Left lung (tissue), 10 donors: ENCODE results near the gene EPHB2. TPM values are rescaled to one million over a fixed set of nuclear protein-coding genes. Genes with fewer than 3 reads are reported as not detected.
A peak's percentile ranks its signal among the peaks of the same experiment; 100 is the strongest.

ENCODE experiments used
- ATAC-seq: fragments of 200-7000 bp; cut with Tn5 transposase; one replicate; pipeline ENCODE4 v1.9.1; 2020; ENCODE audit warnings: moderate library complexity
- DNase-seq, 4 donors: peaks; one replicate each; pipeline ENCODE4 v3.0.0-alpha.2; 2013 to 2020
- H3K27ac ChIP-seq, 2 donors: fragments of 200-600 bp; sonication (generic) in 1 of 2; one replicate each; pipeline versions ENCODE4 v1.5.0 to v1.8.0; 2020 to 2021
- H3K27me3 ChIP-seq, 2 donors: fragments of 200-600 bp; sonication (generic) in 1 of 2; one replicate each; pipeline versions ENCODE4 v1.5.0 to v1.8.0; 2020 to 2021
- H3K36me3 ChIP-seq, 2 donors: fragments of 200-600 bp; sonication (generic) in 1 of 2; one replicate each; pipeline versions ENCODE4 v1.5.0 to v1.8.0; 2020 to 2021
- H3K4me1 ChIP-seq, 2 donors: fragments of 200-600 bp; one replicate each; pipeline ENCODE4 v1.8.0; 2021
- H3K4me3 ChIP-seq, 2 donors: fragments of 200-600 bp; sonication (generic) in 1 of 2; one replicate each; pipeline versions ENCODE4 v1.5.0 to v1.8.0; 2020 to 2021; ENCODE audit warnings: mild to moderate bottlenecking in 1 of 2
- H3K9me3 ChIP-seq, 2 donors: fragments of 200-600 bp; sonication (generic) in 1 of 2; one replicate each; pipeline versions ENCODE4 v1.5.0 to v1.8.0; 2020 to 2021
- intact Hi-C, 2 donors: fragments of 100-400 bp; cut with DNase I; formaldehyde crosslinking; loops; one replicate each; pipeline versions ENCODE4 v1.11.2 to v1.14.2; 2022
- polyA plus RNA-seq, 6 donors: library from polyadenylated mRNA; unstranded; fragments of 120-200 nt; gene quantifications; one replicate each; pipeline ENCODE4 v1.2.1, GENCODE V29; 2013; ENCODE audit not compliant: insufficient read length in 6 of 6
- total RNA-seq, 2 donors: library from RNA; stranded (reverse); fragmentation: NEBNext Ultra II Directional; extraction: Animal tissue kit (Norgen Biotek cat#: 25700); gene quantifications; one replicate each; pipeline ENCODE4 v1.2.1, GENCODE V29; 2021
- TF ChIP-seq, protein P1 (sequence below), 2 donors: fragments of 200-600 bp; sonication (generic) in 1 of 2; IDR thresholded peaks; one replicate each; pipeline versions ENCODE4 v1.5.0 to v1.8.0; 2021; ENCODE audit warnings: antibody characterized with exemption in 2 of 2
- donor health status: DM: no; HTN: yes; CAD: no.
- donor health status: DM: no; HTN: no; CAD: no.

The EPHB2 gene
- total and polyA plus RNA-seq, 8 donors, result 11.3 to 21.0 (median 17.2) TPM

DNA sequence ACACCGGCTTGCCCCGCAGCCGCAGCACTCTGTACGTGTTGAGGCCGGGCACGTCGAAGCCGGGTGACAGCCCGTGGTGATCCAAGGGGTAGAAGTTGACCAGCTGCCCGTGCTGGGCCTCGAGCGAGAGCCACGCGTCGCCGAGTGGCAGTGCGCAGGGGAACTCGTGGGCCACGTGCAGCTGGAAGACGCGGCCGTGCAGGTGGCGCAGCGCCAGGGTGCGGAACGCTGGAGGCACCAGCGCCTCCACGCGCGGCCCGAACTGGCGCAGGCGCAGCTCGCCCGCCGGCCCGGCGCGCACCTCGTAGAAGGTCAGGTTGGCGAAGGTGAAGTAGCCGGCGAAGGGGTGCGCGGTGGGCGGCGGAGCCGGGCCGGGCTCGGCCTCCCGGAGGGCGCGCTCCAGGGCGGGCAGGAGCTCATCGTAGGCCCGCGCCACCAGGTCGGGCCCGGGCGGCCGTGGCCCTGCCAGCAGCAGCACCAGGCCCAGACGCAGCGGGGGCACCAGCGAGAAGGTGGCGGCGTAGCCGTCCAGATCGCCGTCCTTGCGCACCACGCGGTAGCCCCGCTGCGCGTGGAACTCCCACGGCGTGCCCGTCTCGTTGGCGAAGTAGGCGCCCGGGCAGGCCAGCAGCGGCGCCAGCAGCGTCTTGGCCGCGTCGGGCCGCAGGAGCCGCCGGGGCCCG, 242.6 kb downstream of the EPHB2 start:
- ATAC-seq, result no peak
- DNase-seq, result peak in 1 of 4 donors; percentile 70
- H3K27ac ChIP-seq, result no peak overlapping the region
- H3K4me3 ChIP-seq, result no peak overlapping the region
- intact Hi-C loops, result no loop called here
- H3K9me3 ChIP-seq, result no peaks in the 10 kb centered on the region
- TF ChIP-seq, protein P1, sequence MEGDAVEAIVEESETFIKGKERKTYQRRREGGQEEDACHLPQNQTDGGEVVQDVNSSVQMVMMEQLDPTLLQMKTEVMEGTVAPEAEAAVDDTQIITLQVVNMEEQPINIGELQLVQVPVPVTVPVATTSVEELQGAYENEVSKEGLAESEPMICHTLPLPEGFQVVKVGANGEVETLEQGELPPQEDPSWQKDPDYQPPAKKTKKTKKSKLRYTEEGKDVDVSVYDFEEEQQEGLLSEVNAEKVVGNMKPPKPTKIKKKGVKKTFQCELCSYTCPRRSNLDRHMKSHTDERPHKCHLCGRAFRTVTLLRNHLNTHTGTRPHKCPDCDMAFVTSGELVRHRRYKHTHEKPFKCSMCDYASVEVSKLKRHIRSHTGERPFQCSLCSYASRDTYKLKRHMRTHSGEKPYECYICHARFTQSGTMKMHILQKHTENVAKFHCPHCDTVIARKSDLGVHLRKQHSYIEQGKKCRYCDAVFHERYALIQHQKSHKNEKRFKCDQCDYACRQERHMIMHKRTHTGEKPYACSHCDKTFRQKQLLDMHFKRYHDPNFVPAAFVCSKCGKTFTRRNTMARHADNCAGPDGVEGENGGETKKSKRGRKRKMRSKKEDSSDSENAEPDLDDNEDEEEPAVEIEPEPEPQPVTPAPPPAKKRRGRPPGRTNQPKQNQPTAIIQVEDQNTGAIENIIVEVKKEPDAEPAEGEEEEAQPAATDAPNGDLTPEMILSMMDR (IDR thresholded peaks at IDR 0.05), result no peak
- H3K36me3 ChIP-seq, result no peaks in the 10 kb centered on the region
- no peaks in the 10 kb centered on the region for H3K4me1 ChIP-seq
- peaks cover 27 to 84% of the 10 kb centered on the region in 2 donors for H3K27me3 ChIP-seq

DNA sequence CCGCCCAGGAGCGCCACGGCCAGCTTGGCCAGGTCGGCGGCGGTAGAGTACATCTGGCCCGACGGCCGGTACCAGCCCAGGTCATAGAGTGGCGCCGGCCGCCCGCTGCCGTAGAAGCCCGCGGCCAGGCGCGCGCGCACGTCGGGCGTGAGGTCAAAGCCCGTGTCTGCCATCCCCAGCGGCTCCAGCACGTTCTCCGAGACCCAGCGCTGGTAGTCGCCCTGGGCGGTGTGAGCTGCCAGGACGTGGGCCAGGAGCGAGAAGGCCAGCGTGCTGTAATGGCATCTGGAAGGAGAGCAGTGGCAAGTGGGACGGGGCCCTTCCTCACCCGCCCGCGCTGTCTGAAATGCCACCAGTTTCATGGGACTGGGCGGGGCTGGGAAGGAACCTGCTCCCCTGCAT, 243.1 kb downstream of the EPHB2 start:
- no peaks in the 10 kb centered on the region for H3K4me1 ChIP-seq
- no peak for DNase-seq
- TF ChIP-seq, protein P1 (IDR thresholded peaks at IDR 0.05), result no peak
- no peak overlapping the region for H3K27ac ChIP-seq
- peaks cover 27 to 79% of the 10 kb centered on the region in 2 donors for H3K27me3 ChIP-seq
- ATAC-seq, result no peak
- no peak overlapping the region for H3K4me3 ChIP-seq
- intact Hi-C loops, result no loop called here
- H3K9me3 ChIP-seq, result no peaks in the 10 kb centered on the region
- no peaks in the 10 kb centered on the region for H3K36me3 ChIP-seq

DNA sequence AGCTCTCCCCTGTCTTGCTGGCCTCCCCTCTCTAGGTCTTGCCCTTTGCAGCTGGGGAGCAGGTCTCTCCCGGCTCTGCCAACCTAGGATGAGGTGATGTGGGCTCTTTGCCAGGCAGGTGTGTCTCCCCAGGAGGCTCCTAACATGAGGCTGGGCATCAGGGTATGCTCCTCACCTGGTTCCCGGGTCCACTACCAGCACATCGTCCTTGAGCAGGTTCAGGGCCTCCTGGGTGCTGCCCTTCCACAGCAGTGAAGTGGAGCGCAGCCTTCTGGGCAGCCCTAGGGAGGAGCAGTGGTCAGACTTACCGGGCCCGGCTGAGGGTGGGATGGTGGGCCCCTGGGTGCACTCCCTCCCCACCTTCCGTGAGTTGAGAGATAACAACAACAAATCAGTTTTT, 244.5 kb downstream of the EPHB2 start:
- H3K27ac ChIP-seq, result no peak overlapping the region
- no peaks in the 10 kb centered on the region for H3K36me3 ChIP-seq
- H3K4me3 ChIP-seq, result no peak overlapping the region
- DNase-seq (no peak), ATAC-seq (no peak)
- intact Hi-C loops, result no loop called here
- no peaks in the 10 kb centered on the region for H3K9me3 ChIP-seq
- H3K4me1 ChIP-seq, result no peaks in the 10 kb centered on the region
- TF ChIP-seq, protein P1 (IDR thresholded peaks at IDR 0.05), result no peak
- H3K27me3 ChIP-seq, result peaks cover 27 to 65% of the 10 kb centered on the region in 2 donors

DNA sequence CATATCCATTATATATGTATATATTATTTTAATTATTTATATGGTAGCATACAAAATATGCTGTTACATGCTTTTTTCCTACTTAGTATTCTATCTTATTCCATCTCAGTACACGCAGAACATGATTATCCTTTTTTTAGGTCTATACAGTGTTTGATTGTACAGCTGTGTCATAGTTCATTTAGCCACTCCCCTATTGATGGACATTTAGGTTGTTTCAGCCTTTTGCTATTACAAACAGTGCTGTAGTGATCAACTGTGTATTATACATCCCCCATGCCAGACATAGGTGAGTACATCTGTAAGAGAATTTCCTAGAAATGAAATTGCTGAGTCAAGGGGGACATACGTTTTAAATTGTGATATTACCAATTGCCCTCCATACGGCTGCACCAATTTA, 246.4 kb downstream of the EPHB2 start:
- H3K27me3 ChIP-seq, result peaks cover 25 to 46% of the 10 kb centered on the region in 2 donors
- no peaks in the 10 kb centered on the region for H3K36me3 ChIP-seq
- intact Hi-C loops, result no loop called here
- no peaks in the 10 kb centered on the region for H3K9me3 ChIP-seq
- no peak for DNase-seq
- H3K4me1 ChIP-seq, result no peaks in the 10 kb centered on the region
- H3K4me3 ChIP-seq, result no peak overlapping the region
- ATAC-seq, result no peak
- TF ChIP-seq, protein P1 (IDR thresholded peaks at IDR 0.05), result no peak
- H3K27ac ChIP-seq, result no peak overlapping the region

DNA sequence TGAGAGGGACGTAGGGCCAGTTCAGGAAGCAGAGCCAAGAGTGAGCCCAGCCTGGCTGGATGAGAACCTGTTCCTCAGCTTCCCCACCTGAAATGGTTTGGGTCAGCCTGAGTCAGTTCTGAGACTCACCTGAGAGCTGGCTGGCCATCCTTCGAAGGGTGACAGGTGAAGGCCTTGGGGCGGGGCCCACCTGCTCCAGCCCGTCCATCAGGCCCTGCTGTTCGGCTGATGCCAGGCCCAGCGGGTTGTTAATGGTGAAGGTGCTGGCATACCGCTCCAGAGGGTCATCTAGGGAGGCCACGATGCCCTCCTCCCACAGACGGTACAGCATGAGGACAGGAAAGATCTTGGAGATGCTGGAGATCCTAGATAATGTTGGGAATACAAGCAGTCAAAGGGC, 247.9 kb downstream of the EPHB2 start:
- intact Hi-C loops, result no loop called here
- Histone ChIP-seq H3K27ac (no peak overlapping the region), H3K4me1 (no peaks in the 10 kb centered on the region), H3K36me3 (no peaks in the 10 kb centered on the region), H3K4me3 (no peak overlapping the region), H3K27me3 (peaks cover 10 to 31% of the 10 kb centered on the region in 2 donors), H3K9me3 (no peaks in the 10 kb centered on the region)
- DNase-seq, result no peak
- ATAC-seq, result no peak
- TF ChIP-seq, protein P1 (IDR thresholded peaks at IDR 0.05), result no peak
